WTC11 (cell line): ENCODE data around the gene NOS1.

Experiments used
- MAX ChIP-seq: sonication (generic); formaldehyde crosslinking; IDR thresholded peaks from 2 replicates; pipeline ENCODE4 v1.8.0; 2022; ENCODE audit warnings: mild to moderate bottlenecking, missing genetic modification reagents
- TF ChIP-seq, protein P1 (sequence below): sonication (generic); formaldehyde crosslinking; IDR thresholded peaks from 2 replicates; pipeline ENCODE4 v1.8.1; 2023; ENCODE audit warnings: mild to moderate bottlenecking, missing genetic modification reagents

GRCh38 chr12:117280019-117280680 lies 81.3 kb downstream of the NOS1 start:
- no peak for TF ChIP-seq MAX (CRISPR knock-in tag)
- TF ChIP-seq, protein P1, sequence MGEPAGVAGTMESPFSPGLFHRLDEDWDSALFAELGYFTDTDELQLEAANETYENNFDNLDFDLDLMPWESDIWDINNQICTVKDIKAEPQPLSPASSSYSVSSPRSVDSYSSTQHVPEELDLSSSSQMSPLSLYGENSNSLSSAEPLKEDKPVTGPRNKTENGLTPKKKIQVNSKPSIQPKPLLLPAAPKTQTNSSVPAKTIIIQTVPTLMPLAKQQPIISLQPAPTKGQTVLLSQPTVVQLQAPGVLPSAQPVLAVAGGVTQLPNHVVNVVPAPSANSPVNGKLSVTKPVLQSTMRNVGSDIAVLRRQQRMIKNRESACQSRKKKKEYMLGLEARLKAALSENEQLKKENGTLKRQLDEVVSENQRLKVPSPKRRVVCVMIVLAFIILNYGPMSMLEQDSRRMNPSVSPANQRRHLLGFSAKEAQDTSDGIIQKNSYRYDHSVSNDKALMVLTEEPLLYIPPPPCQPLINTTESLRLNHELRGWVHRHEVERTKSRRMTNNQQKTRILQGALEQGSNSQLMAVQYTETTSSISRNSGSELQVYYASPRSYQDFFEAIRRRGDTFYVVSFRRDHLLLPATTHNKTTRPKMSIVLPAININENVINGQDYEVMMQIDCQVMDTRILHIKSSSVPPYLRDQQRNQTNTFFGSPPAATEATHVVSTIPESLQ (CRISPR knock-in tag) = no peak
